ENCODE measurements around the gene FOXN3.

The FOXN3 gene

GRCh38 chr14:89214221-89214965 is 202.6 kb downstream of the FOXN3 start:
- Histone ChIP-seq H3K4me1 (ENCODE audit: insufficient read depth, low read length, poor library complexity, severe bottlenecking) (peaks cover 33% of the 10 kb centered on the region), H3K9me2 (replicated peaks; ENCODE audit: low read depth, low read length) (no peaks in the 10 kb centered on the region), H3F3A (ENCODE audit: low read depth) (no peaks in the 10 kb centered on the region), H3K4me2 (ENCODE audit: low read depth, low read length, poor library complexity, severe bottlenecking) (no peak overlapping the region), H4K20me1 (ENCODE audit: insufficient read depth, low read length, poor library complexity, severe bottlenecking) (peaks cover 14% of the 10 kb centered on the region), H3K4me3 (ENCODE audit: low read length, poor library complexity, severe bottlenecking) (no peak overlapping the region), H2AFZ (ENCODE audit: low read length) (no peak overlapping the region), H3K36me3 (ENCODE audit: insufficient read depth, low read length) (peaks cover 24% of the 10 kb centered on the region; the same call in 1 of the 2 replicates), H3K79me2 (ENCODE audit: insufficient read depth, low read length) (peaks cover 34% of the 10 kb centered on the region), H3K9me3 (ENCODE audit: insufficient read depth, low read depth, low read length) (no peaks in the 10 kb centered on the region), H3K27me3 (ENCODE audit: insufficient read depth, low read length, poor library complexity, severe bottlenecking) (no peaks in the 10 kb centered on the region), H3K9ac (ENCODE audit: low read depth, low read length, poor library complexity, severe bottlenecking) (no peak overlapping the region)
- TF ChIP-seq CTCF (conservative IDR thresholded peaks at IDR 0.05; ENCODE audit: low read length) (no peak), EZH2phosphoT487 (IDR thresholded peaks at IDR 0.05; ENCODE audit: borderline replicate concordance) (no peak)

- no peak overlapping the region for H2AFZ ChIP-seq (ENCODE audit: low read length)
- H3F3A ChIP-seq (ENCODE audit: low read depth) = no peaks in the 10 kb centered on the region
- peaks cover 19% of the 10 kb centered on the region for H4K20me1 ChIP-seq (ENCODE audit: insufficient read depth, low read length, poor library complexity, severe bottlenecking)
- no peak for TF ChIP-seq CTCF (conservative IDR thresholded peaks at IDR 0.05; ENCODE audit: low read length)
- no peak for TF ChIP-seq EZH2phosphoT487 (IDR thresholded peaks at IDR 0.05; ENCODE audit: borderline replicate concordance)
- H3K79me2 ChIP-seq (ENCODE audit: insufficient read depth, low read length) = peaks cover 38% of the 10 kb centered on the region
- no peaks in the 10 kb centered on the region for H3K27me3 ChIP-seq (ENCODE audit: insufficient read depth, low read length, poor library complexity, severe bottlenecking)
- H3K36me3 ChIP-seq (ENCODE audit: insufficient read depth, low read length) = peaks cover 17% of the 10 kb centered on the region; the same call in 1 of the 2 replicates
- H3K9me2 ChIP-seq (replicated peaks; ENCODE audit: low read depth, low read length) = no peaks in the 10 kb centered on the region
- no peak overlapping the region for H3K9ac ChIP-seq (ENCODE audit: low read depth, low read length, poor library complexity, severe bottlenecking)
- no peak overlapping the region for H3K4me3 ChIP-seq (ENCODE audit: low read length, poor library complexity, severe bottlenecking)
- H3K9me3 ChIP-seq (ENCODE audit: insufficient read depth, low read depth, low read length) = no peaks in the 10 kb centered on the region
- peaks cover 39% of the 10 kb centered on the region for H3K4me1 ChIP-seq (ENCODE audit: insufficient read depth, low read length, poor library complexity, severe bottlenecking)
- H3K4me2 ChIP-seq (ENCODE audit: low read depth, low read length, poor library complexity, severe bottlenecking) = peak overlapping the region; percentile 19
These were observed 204.4 kb downstream of the FOXN3 start for GRCh38 chr14:89212386-89213235.

- peaks cover 14% of the 10 kb centered on the region for H4K20me1 ChIP-seq (ENCODE audit: insufficient read depth, low read length, poor library complexity, severe bottlenecking)
- H3K79me2 ChIP-seq (ENCODE audit: insufficient read depth, low read length) = peaks cover 55% of the 10 kb centered on the region
- H3F3A ChIP-seq (ENCODE audit: low read depth) = no peaks in the 10 kb centered on the region
- H2AFZ ChIP-seq (ENCODE audit: low read length) = no peak overlapping the region
- no peak overlapping the region for H3K9ac ChIP-seq (ENCODE audit: low read depth, low read length, poor library complexity, severe bottlenecking)
- H3K4me3 ChIP-seq (ENCODE audit: low read length, poor library complexity, severe bottlenecking) = no peak overlapping the region
- no peaks in the 10 kb centered on the region for H3K27me3 ChIP-seq (ENCODE audit: insufficient read depth, low read length, poor library complexity, severe bottlenecking)
- H3K4me1 ChIP-seq (ENCODE audit: insufficient read depth, low read length, poor library complexity, severe bottlenecking) = peaks cover 27% of the 10 kb centered on the region
- H3K9me3 ChIP-seq (ENCODE audit: insufficient read depth, low read depth, low read length) = no peaks in the 10 kb centered on the region
- TF ChIP-seq EZH2phosphoT487 (IDR thresholded peaks at IDR 0.05; ENCODE audit: borderline replicate concordance) (no peak), CTCF (conservative IDR thresholded peaks at IDR 0.05; ENCODE audit: low read length) (no peak)
- peaks cover 26% of the 10 kb centered on the region; the same call in 1 of the 2 replicates for H3K36me3 ChIP-seq (ENCODE audit: insufficient read depth, low read length)
- no peak overlapping the region for H3K4me2 ChIP-seq (ENCODE audit: low read depth, low read length, poor library complexity, severe bottlenecking)
- no peaks in the 10 kb centered on the region for H3K9me2 ChIP-seq (replicated peaks; ENCODE audit: low read depth, low read length)
These were observed 207.5 kb downstream of the FOXN3 start for GRCh38 chr14:89209558-89209957.
